GM23248 (cell line): ENCODE results near the gene SYTL2. TPM values are rescaled to one million over a fixed set of nuclear protein-coding genes. Genes with fewer than 3 reads are reported as not detected.

Experiments used
- DNase-seq: peaks from one replicate; pipeline ENCODE4 v3.0.0-alpha.2; 2015
- H2AFZ ChIP-seq: fragments of 200-600 bp; sonication (generic); 2 replicates; pipeline ENCODE4 v1.6.1; 2016; ENCODE audit warnings: antibody characterized with exemption
- H3F3A ChIP-seq: fragments of 200-600 bp; sonication (generic); 2 replicates; pipeline ENCODE4 v1.6.1; 2016; ENCODE audit warnings: mild to moderate bottlenecking, antibody characterized with exemption, mixed run types; ENCODE audit not compliant: insufficient read depth
- H3K27ac ChIP-seq: fragments of 200-600 bp; sonication (generic); 2 replicates; pipeline ENCODE4 v1.5.1; 2016; ENCODE audit warnings: mild to moderate bottlenecking
- H3K27me3 ChIP-seq: fragments of 200-600 bp; sonication (generic); replicated peaks from 2 replicates; pipeline ENCODE4 v1.6.1; 2016; ENCODE audit warnings: mild to moderate bottlenecking; ENCODE audit not compliant: insufficient read depth
- H3K36me3 ChIP-seq: fragments of 200-600 bp; sonication (generic); 2 replicates; pipeline ENCODE4 v1.6.1; 2016; ENCODE audit warnings: low read depth, mild to moderate bottlenecking
- H3K4me1 ChIP-seq: fragments of 200-600 bp; sonication (generic); 2 replicates; pipeline ENCODE4 v1.6.1; 2016; ENCODE audit warnings: mild to moderate bottlenecking; ENCODE audit not compliant: insufficient read depth
- H3K4me2 ChIP-seq: fragments of 200-600 bp; sonication (generic); one replicate; pipeline ENCODE4 v1.6.1; 2016; ENCODE audit warnings: mild to moderate bottlenecking; ENCODE audit not compliant: unreplicated experiment
- H3K4me3 ChIP-seq: fragments of 200-600 bp; sonication (generic); 2 replicates; pipeline ENCODE4 v1.5.1; 2016; ENCODE audit warnings: mild to moderate bottlenecking
- H3K79me2 ChIP-seq: fragments of 200-600 bp; sonication (generic); 2 replicates; pipeline ENCODE4 v1.6.1; 2016; ENCODE audit warnings: mild to moderate bottlenecking; ENCODE audit not compliant: insufficient read depth
- H3K9ac ChIP-seq: fragments of 200-600 bp; sonication (generic); 2 replicates; pipeline ENCODE4 v1.6.1; 2016; ENCODE audit warnings: mild to moderate bottlenecking
- H3K9me2 ChIP-seq: fragments of 200-600 bp; sonication (generic); 2 replicates; pipeline ENCODE4 v1.6.1; 2016; ENCODE audit warnings: mixed run types, mild to moderate bottlenecking, moderate library complexity; ENCODE audit not compliant: insufficient read depth
- H3K9me3 ChIP-seq: fragments of 200-600 bp; sonication (generic); one replicate; pipeline ENCODE4 v1.6.1; 2017; ENCODE audit warnings: low read depth
- H4K20me1 ChIP-seq: fragments of 200-600 bp; sonication (generic); 2 replicates; pipeline ENCODE4 v1.6.0; 2016; ENCODE audit not compliant: insufficient read depth
- EZH2 ChIP-seq: fragments of 200-600 bp; sonication (generic); IDR thresholded peaks from 2 replicates; pipeline ENCODE4 v1.6.1; 2018; ENCODE audit warnings: antibody characterized with exemption, mild to moderate bottlenecking; ENCODE audit not compliant: insufficient read depth, poor library complexity, severe bottlenecking
- EZH2phosphoT487 ChIP-seq: fragments of 200-600 bp; sonication (generic); IDR thresholded peaks from 2 replicates; pipeline ENCODE4 v1.6.1; 2018; ENCODE audit warnings: antibody characterized with exemption, moderate library complexity, mild to moderate bottlenecking, low read depth; ENCODE audit not compliant: insufficient read depth
- WGBS, 2 experiments: methylation state at CpG; one replicate each; pipeline ENCODE4 v1.1.6; 2015 to 2017; ENCODE audit warnings: low lambda C conversion rate in 2 of 2, low coverage in 1 of 2; ENCODE audit errors: missing lambda C conversion rate in 2 of 2; 5-methylcytosine and 5-hydroxymethylcytosine counted together
- in situ Hi-C: fragments of 300-500 bp; cut with MboI; formaldehyde crosslinking; loops from 2 replicates; pipeline ENCODE4 v1.15.0; 2020
- polyA plus RNA-seq: library from polyadenylated mRNA; unstranded; fragments of >200 nt; fragmentation: Nextera tagmentation; extraction: Ambion mirVana; gene quantifications from 2 replicates; pipeline ENCODE4 v1.2.1, GENCODE V29; 2016
- total RNA-seq: library from RNA; depleted of rRNA; stranded (reverse); fragments of >200 nt; shearing (Covaris generic); gene quantifications from 2 replicates; pipeline ENCODE4 v1.2.3, GENCODE V29; 2014

The SYTL2 gene
- total and polyA plus RNA-seq, 2 experiments from 2014 or later = 3.5 to 5.3 TPM

GRCh38 chr11:85769771-85770170, 41.2 kb downstream of the SYTL2 start:
- H3K4me2 ChIP-seq = no peak overlapping the region
- H3K27me3 ChIP-seq = no peaks in the 10 kb centered on the region
- H3K27ac ChIP-seq = no peak overlapping the region
- H3K9me3 ChIP-seq = no peaks in the 10 kb centered on the region
- no peak overlapping the region for H3K9ac ChIP-seq
- TF ChIP-seq EZH2phosphoT487 = no peak
- TF ChIP-seq EZH2 = no peak
- no peaks in the 10 kb centered on the region for H3K79me2 ChIP-seq
- H3K4me1 ChIP-seq = no peaks in the 10 kb centered on the region
- H3K4me3 ChIP-seq = no peak overlapping the region
- H4K20me1 ChIP-seq = no peaks in the 10 kb centered on the region
- in situ Hi-C loops = no loop called here
- DNase-seq = no peak
- no peaks in the 10 kb centered on the region for H3K36me3 ChIP-seq
- no peak overlapping the region for H2AFZ ChIP-seq
- no peaks in the 10 kb centered on the region for H3F3A ChIP-seq
- WGBS, 2 experiments = 80 to 88% methylated on average over 5 of the region's 5 CpGs
- no peaks in the 10 kb centered on the region for H3K9me2 ChIP-seq

GRCh38 chr11:85768473-85769146, 42.3 kb downstream of the SYTL2 start:
- Histone ChIP-seq H3K4me3 (no peak overlapping the region), H2AFZ (no peak overlapping the region), H3K4me1 (no peaks in the 10 kb centered on the region), H3K79me2 (no peaks in the 10 kb centered on the region), H3K27me3 (no peaks in the 10 kb centered on the region), H3K9ac (no peak overlapping the region), H3K4me2 (no peak overlapping the region), H3K27ac (no peak overlapping the region), H4K20me1 (no peaks in the 10 kb centered on the region), H3K9me3 (no peaks in the 10 kb centered on the region), H3K36me3 (no peaks in the 10 kb centered on the region), H3K9me2 (no peaks in the 10 kb centered on the region), H3F3A (no peaks in the 10 kb centered on the region)
- WGBS, 2 experiments = 69 to 92% methylated on average over 1 of the region's 1 CpG
- in situ Hi-C loops = no loop called here
- no peak for TF ChIP-seq EZH2
- no peak for DNase-seq

- 67 to 78% methylated on average over 2 of the region's 2 CpGs for WGBS, 2 experiments
- TF ChIP-seq EZH2phosphoT487 (no peak), EZH2 (no peak)
- H3K27ac ChIP-seq = no peak overlapping the region
- no peaks in the 10 kb centered on the region for H3K27me3 ChIP-seq
- no peaks in the 10 kb centered on the region for H4K20me1 ChIP-seq
- in situ Hi-C loops = no loop called here
- H2AFZ ChIP-seq = peak overlapping the region; percentile 50; the same call in 1 of the 2 replicates
- no peak overlapping the region for H3K4me2 ChIP-seq
- no peaks in the 10 kb centered on the region for H3K4me1 ChIP-seq
- no peak overlapping the region for H3K4me3 ChIP-seq
- H3K9ac ChIP-seq = no peak overlapping the region
- no peaks in the 10 kb centered on the region for H3K9me2 ChIP-seq
- DNase-seq = no peak
- H3K79me2 ChIP-seq = no peaks in the 10 kb centered on the region
- no peaks in the 10 kb centered on the region for H3K9me3 ChIP-seq
- no peaks in the 10 kb centered on the region for H3K36me3 ChIP-seq
- H3F3A ChIP-seq = no peaks in the 10 kb centered on the region
Measured at GRCh38 chr11:85767246-85767945, 43.5 kb downstream of the SYTL2 start.

- WGBS, 2 experiments = 15 to 20% methylated on average over 2 of the region's 2 CpGs
- H4K20me1 ChIP-seq = no peaks in the 10 kb centered on the region
- peak; percentile 27 for DNase-seq
- TF ChIP-seq EZH2phosphoT487 = no peak
- no peak for TF ChIP-seq EZH2
- no peak overlapping the region for H3K4me3 ChIP-seq
- no peaks in the 10 kb centered on the region for H3F3A ChIP-seq
- H3K4me2 ChIP-seq = no peak overlapping the region
- H2AFZ ChIP-seq = peak overlapping the region; percentile 50
- no peaks in the 10 kb centered on the region for H3K27me3 ChIP-seq
- H3K9me2 ChIP-seq = no peaks in the 10 kb centered on the region
- in situ Hi-C loops = no loop called here
- no peaks in the 10 kb centered on the region for H3K79me2 ChIP-seq
- no peaks in the 10 kb centered on the region for H3K4me1 ChIP-seq
- H3K27ac ChIP-seq = no peak overlapping the region
- no peak overlapping the region for H3K9ac ChIP-seq
- H3K36me3 ChIP-seq = no peaks in the 10 kb centered on the region
- no peaks in the 10 kb centered on the region for H3K9me3 ChIP-seq
Measured at GRCh38 chr11:85766721-85767161, 44.2 kb downstream of the SYTL2 start.
